ENCODE data around the gene MEF2D.

MEF2D gene

DNA sequence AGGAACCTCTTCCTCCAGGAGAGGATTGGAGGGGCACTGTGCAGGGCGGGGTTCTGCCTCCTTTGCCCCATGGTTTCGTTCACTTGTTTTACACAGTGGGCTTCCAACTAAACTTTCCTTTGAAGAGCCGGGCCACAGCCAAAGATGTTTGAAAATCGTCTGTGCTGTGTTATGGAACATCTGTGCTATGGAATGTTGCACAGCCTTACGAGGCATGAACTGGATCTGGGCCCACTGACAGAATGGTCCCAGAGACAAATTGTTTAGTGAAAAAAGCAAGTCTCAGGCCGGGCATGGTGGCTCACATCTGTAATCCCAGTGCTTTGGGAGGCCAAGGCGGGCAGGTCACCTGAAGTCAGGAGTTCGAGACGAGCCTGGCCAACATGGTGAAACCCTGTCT is 12.6 kb upstream of the MEF2D start:
- Histone ChIP-seq H3K9ac (ENCODE audit: low read length) (no peak overlapping the region), H3K27me3 (ENCODE audit: low read depth, low read length) (no peaks in the 10 kb centered on the region), H4K20me1 (ENCODE audit: insufficient read depth, low read length) (no peaks in the 10 kb centered on the region), H3K27ac (ENCODE audit: low read length) (no peak overlapping the region), H3K4me3 (ENCODE audit: low read length) (no peak overlapping the region), H3K36me3 (replicated peaks; ENCODE audit: low read depth, low read length) (no peaks in the 10 kb centered on the region), H3K4me1 (ENCODE audit: low read length) (peaks cover 12% of the 10 kb centered on the region), H3K9me3 (ENCODE audit: insufficient read depth, low read length) (no peaks in the 10 kb centered on the region), H3K79me2 (ENCODE audit: low read length) (no peaks in the 10 kb centered on the region), H3K4me2 (ENCODE audit: low read length) (no peak overlapping the region), H2AFZ (ENCODE audit: low read depth, low read length) (no peak overlapping the region)
- no peak for TF ChIP-seq EZH2phosphoT487 (IDR thresholded peaks at IDR 0.05; ENCODE audit: low read depth)
- TF ChIP-seq, protein P1, sequence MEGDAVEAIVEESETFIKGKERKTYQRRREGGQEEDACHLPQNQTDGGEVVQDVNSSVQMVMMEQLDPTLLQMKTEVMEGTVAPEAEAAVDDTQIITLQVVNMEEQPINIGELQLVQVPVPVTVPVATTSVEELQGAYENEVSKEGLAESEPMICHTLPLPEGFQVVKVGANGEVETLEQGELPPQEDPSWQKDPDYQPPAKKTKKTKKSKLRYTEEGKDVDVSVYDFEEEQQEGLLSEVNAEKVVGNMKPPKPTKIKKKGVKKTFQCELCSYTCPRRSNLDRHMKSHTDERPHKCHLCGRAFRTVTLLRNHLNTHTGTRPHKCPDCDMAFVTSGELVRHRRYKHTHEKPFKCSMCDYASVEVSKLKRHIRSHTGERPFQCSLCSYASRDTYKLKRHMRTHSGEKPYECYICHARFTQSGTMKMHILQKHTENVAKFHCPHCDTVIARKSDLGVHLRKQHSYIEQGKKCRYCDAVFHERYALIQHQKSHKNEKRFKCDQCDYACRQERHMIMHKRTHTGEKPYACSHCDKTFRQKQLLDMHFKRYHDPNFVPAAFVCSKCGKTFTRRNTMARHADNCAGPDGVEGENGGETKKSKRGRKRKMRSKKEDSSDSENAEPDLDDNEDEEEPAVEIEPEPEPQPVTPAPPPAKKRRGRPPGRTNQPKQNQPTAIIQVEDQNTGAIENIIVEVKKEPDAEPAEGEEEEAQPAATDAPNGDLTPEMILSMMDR (IDR thresholded peaks at IDR 0.05; ENCODE audit: low read depth, low read length) = no peak

DNA sequence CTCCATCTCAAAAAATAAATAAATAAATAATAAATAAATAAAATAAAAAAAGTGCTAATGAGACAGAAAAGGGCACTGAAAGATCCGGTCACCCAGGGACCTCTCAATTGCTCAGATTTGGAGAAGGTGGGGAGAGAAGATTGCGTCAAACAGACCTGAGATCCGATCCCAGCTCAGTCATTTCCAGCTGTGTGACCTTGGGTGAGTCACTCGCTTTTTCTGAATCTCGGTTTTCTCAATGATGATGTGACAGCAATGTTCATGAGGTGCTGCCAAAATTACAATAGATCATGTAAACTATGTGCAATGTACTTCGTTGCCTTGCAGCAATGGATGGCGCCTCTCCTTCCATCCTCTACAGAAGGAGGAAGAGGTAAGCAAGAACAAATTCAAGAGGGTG is 11.1 kb upstream of the MEF2D start:
- Histone ChIP-seq H3K4me2 (ENCODE audit: low read length) (peak overlapping the region; percentile 62), H3K4me3 (ENCODE audit: low read length) (peak overlapping the region; percentile 36; the same call in 1 of the 2 replicates), H2AFZ (ENCODE audit: low read depth, low read length) (peak overlapping the region; percentile 77; the same call in 1 of the 2 replicates), H3K36me3 (replicated peaks; ENCODE audit: low read depth, low read length) (no peaks in the 10 kb centered on the region), H3K9me3 (ENCODE audit: insufficient read depth, low read length) (no peaks in the 10 kb centered on the region), H3K79me2 (ENCODE audit: low read length) (no peaks in the 10 kb centered on the region), H3K9ac (ENCODE audit: low read length) (no peak overlapping the region), H4K20me1 (ENCODE audit: insufficient read depth, low read length) (no peaks in the 10 kb centered on the region), H3K27ac (ENCODE audit: low read length) (no peak overlapping the region), H3K4me1 (ENCODE audit: low read length) (peaks cover 20% of the 10 kb centered on the region), H3K27me3 (ENCODE audit: low read depth, low read length) (no peaks in the 10 kb centered on the region)
- TF ChIP-seq, protein P1 (IDR thresholded peaks at IDR 0.05; ENCODE audit: low read depth, low read length) = no peak
- no peak for TF ChIP-seq EZH2phosphoT487 (IDR thresholded peaks at IDR 0.05; ENCODE audit: low read depth)

DNA sequence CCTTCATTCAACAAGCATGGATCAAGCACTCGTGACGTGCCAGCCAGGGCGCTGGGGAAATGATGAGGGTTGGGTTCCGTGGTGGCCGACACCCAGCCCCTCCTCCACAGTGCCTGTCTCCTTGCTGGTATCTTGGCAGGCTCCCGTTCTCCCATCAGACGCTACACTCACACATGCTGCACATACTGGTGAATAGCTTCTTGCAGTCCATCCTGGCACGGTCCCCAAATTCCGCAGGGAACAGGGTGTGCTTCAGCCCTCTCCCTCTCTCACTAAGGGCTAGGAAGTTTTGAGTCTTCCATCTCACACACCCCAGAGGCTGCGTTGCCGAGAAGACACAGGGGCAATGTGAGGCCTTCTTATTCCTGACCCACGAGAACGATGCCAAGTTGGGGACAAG is 10.1 kb upstream of the MEF2D start:
- Histone ChIP-seq H4K20me1 (ENCODE audit: insufficient read depth, low read length) (no peaks in the 10 kb centered on the region), H2AFZ (ENCODE audit: low read depth, low read length) (no peak overlapping the region), H3K27ac (ENCODE audit: low read length) (no peak overlapping the region), H3K36me3 (replicated peaks; ENCODE audit: low read depth, low read length) (no peaks in the 10 kb centered on the region), H3K4me1 (ENCODE audit: low read length) (peaks cover 24% of the 10 kb centered on the region), H3K9ac (ENCODE audit: low read length) (no peak overlapping the region), H3K4me3 (ENCODE audit: low read length) (no peak overlapping the region), H3K27me3 (ENCODE audit: low read depth, low read length) (no peaks in the 10 kb centered on the region), H3K4me2 (ENCODE audit: low read length) (no peak overlapping the region), H3K79me2 (ENCODE audit: low read length) (no peaks in the 10 kb centered on the region), H3K9me3 (ENCODE audit: insufficient read depth, low read length) (no peaks in the 10 kb centered on the region)
- no peak for TF ChIP-seq EZH2phosphoT487 (IDR thresholded peaks at IDR 0.05; ENCODE audit: low read depth)

DNA sequence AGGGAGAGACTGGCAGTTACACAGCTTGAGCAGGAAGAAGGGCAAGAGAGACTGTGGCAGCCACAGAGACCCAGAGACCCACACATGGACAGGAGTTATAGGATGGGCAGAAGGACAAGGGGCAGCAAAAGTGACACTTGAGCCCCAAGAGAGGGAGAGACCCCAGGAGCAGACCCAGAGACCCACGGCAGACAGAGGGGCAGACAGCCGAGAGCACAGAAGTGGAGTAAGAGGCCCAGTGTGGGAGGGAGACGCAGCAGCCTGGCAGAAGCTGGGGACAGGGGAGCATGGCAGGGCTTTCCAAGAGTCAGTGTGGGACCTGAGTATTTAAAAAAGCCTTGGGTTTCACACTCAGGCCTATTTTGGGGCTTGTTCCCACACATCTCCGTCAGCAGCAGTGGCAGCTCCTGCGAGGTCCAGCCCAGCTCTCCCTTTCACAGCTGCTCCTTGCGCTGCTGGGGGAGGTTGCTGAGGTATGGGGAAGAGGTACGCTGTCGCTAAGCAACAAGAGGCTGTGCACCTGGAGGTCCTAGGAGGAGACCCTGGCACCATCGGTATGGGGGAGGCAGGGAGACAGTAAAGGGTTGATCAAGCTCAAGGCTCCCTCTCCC is 9.0 kb upstream of the MEF2D start:
- no peak overlapping the region for H2AFZ ChIP-seq (ENCODE audit: low read depth, low read length)
- H3K4me1 ChIP-seq (ENCODE audit: low read length) = peaks cover 31% of the 10 kb centered on the region
- no peak overlapping the region for H3K4me3 ChIP-seq (ENCODE audit: low read length)
- no peak overlapping the region for H3K4me2 ChIP-seq (ENCODE audit: low read length)
- TF ChIP-seq EZH2phosphoT487 (IDR thresholded peaks at IDR 0.05; ENCODE audit: low read depth) = no peak
- TF ChIP-seq, protein P1 (IDR thresholded peaks at IDR 0.05; ENCODE audit: low read depth, low read length) = no peak
- H3K36me3 ChIP-seq (replicated peaks; ENCODE audit: low read depth, low read length) = no peaks in the 10 kb centered on the region
- H3K9ac ChIP-seq (ENCODE audit: low read length) = no peak overlapping the region
- no peaks in the 10 kb centered on the region for H3K9me3 ChIP-seq (ENCODE audit: insufficient read depth, low read length)
- no peak overlapping the region for H3K27ac ChIP-seq (ENCODE audit: low read length)
- no peaks in the 10 kb centered on the region for H4K20me1 ChIP-seq (ENCODE audit: insufficient read depth, low read length)
- no peaks in the 10 kb centered on the region for H3K27me3 ChIP-seq (ENCODE audit: low read depth, low read length)
- no peaks in the 10 kb centered on the region for H3K79me2 ChIP-seq (ENCODE audit: low read length)

Data from OCI-LY3 (cell line).